HG03064 (cell line): ENCODE data around the gene RELL1.

Experiments used
- ATAC-seq: cut with Tn5 transposase; IDR thresholded peaks from one replicate; pipeline ENCODE4 v1.9.1; 2021; ENCODE audit warnings: low read depth; ENCODE audit not compliant: unreplicated experiment

RELL1 gene

DNA sequence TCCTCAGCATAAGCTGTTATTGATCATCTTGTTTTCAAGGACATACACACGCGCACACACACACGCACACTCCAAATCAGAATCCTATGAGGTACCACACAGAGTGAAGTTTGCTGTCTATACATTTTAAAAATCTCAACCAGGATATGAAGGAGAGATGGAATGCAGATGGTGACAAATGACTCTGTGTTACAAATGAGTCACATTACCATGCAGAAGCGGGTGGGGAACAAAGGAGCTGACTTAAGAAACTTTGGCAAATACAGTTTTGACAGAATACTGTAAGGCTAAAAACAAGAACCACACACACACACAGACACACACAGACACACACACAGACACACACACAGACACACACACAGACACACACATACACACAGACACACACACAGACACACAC lies 81.7 kb downstream of the RELL1 start:
- no peak for ATAC-seq

DNA sequence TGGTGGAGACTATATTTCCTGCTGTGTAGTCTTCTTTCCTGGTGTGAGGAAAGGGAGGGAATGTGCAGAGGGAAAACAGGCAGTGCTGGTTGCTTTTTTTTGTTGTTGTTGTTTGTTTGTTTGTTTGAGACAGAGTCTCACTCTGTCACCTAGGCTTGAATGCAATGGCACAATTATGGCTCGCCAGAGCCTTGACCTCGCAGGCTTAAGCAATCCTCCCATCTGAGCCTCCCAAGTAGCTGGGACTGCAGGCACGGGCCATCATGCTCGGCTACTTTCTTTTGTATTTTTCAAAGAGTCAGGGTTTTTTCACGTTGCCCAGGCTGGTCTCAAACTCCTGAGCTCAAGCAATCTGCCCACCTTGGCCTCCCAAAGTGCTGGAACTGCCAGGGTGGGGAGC lies 82.5 kb downstream of the RELL1 start:
- no peak for ATAC-seq

- ATAC-seq: no peak
Observed at GRCh38 chr4:37603070-37603468, 83.1 kb downstream of the RELL1 start.

DNA sequence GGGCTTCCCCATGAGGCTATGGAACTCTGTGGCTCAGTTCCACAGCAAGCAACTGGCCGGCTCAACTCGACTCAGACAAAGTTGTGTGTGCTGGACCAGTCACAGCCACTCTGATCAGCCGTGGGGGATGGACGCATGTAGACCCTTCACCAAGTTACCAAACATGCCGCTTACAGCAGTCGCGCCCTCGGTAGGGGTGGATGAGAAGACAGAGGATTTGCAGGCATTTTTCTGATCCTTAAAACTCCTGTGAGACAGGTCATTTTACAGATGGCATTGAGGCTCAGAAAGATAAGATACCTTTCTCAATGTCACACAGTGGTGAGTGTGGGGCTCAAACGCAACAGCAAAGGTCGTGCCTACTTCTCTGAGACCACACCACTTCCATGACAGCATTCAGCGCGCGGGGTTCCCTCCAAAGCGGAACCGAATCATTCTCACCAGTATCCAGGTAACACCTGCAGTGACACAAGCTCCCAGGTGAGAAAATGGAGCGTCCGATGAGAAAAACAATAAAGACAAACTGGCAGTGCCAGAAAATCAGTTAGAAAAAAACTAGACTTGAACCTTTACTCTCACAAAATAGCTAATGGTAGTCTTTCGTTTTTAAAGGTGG lies 83.6 kb downstream of the RELL1 start:
- no peak for ATAC-seq

- no peak for ATAC-seq
Observed at GRCh38 chr4:37601531-37601930, 84.6 kb downstream of the RELL1 start.

GRCh38 chr4:37599092-37599790 lies 86.9 kb downstream of the RELL1 start:
- no peak for ATAC-seq

DNA sequence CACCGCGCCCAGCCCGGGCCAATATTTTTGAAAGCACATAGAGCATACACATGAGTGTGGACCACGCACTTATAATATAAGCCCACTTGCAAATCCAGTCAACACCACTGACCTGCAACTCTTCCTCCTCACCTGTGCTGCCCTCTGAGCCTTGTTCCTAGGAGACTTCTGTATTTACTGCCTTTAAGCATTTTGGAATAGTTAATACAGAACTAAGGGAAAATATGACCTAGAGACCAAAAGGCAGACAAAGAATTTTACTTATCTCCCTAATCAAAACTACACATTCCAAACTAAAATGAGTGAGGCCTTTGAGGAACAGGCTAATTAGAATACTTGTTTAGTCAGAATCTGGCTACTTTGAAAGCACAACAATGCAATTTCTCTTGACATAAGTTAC lies 89.1 kb downstream of the RELL1 start:
- ATAC-seq: no peak

DNA sequence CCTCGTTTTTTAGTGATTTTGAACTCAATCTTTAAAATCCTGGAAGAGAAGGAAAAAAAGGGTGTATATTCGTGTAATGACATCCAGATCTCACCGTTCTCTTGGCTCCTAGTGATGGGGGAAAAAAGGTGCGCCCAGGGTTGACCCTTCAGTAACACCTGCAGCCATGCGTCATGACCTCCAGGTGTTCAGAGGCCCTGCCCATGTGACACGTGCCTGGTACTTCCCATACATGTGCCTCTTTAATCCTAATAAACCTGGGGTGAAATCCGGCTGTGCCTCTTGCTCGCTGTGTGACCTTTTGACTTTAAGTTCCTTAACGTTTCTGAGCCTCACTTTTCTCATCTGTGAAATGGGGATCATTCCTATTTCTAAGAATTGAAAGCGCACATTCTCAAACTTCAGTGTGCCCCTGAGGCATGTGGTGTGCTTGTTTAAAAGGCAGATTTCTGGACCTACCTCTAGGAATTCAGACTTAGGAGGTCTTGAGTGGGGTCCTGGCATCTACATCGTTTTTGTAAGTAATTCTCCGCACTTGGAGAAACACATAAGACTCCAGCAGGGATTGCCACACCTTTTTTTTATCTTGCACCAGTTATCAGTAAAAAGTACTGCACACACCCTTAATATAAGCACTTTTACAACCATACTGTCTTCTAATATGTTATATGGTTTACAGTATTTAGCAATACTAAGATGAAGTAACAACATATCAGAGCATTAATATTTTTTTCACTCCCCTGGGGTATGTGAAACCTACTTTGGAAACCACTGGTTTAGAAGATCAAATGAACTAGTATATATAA lies 90.1 kb downstream of the RELL1 start:
- ATAC-seq: no peak

DNA sequence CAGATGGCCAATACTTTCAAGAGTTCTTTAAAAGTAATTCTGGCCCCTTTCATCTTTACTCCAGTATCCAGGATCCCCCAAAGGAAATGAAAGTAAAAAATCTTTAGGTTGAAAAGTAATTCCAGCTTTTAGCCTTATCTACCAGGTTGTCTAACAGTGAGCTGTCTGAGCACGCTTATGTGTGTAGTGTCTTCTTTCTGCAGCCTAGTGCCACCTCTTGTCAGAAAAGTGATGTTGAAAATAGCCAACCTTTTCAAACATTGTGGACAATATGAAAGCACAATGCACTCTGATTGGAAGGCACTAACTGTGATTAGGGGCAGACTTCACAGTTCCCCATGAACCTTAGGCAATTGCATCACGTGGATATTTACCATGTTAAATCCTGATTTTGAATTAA lies 92.1 kb downstream of the RELL1 start:
- no peak for ATAC-seq

DNA sequence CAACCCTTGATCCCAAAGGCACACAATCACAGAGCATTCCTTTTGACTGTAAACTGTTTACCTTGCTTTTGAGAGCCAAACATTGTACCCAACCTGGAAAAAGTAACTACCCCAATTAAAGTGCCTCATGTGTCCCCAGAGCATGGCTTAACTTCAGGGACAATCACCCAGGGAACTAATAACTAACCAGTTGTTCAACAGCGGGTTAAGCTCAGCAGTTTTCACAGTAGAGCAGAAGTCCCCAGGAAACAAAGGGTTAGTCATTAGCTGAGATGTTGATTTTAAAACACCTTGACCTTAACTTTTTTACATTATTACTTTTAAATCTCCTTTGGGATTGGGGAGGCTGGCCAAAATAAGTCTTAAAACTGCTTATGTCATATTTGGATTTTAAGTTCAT lies 94.8 kb downstream of the RELL1 start:
- ATAC-seq: no peak

DNA sequence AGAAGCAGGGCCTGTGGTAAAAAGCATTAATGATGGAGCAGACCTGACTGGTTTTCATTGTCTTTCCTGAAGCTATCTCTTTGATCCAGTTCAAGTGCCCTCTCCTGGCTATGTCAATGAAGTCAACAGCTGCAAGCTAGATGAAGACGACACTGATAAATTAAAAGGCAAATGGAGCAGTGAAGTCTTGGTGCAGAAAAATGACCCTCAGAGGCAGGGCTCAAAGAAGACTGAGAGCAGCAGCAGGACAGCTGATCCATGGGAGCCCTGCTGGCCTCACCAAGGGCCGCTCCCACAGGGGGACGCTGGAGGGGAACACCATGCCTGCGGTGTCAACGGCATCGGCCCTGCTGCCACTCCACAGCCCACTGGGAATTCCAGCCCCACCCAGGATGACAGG lies 96.2 kb downstream of the RELL1 start:
- ATAC-seq: no peak

- no peak for ATAC-seq
Observed at GRCh38 chr4:37588150-37588549, 98.0 kb downstream of the RELL1 start.

DNA sequence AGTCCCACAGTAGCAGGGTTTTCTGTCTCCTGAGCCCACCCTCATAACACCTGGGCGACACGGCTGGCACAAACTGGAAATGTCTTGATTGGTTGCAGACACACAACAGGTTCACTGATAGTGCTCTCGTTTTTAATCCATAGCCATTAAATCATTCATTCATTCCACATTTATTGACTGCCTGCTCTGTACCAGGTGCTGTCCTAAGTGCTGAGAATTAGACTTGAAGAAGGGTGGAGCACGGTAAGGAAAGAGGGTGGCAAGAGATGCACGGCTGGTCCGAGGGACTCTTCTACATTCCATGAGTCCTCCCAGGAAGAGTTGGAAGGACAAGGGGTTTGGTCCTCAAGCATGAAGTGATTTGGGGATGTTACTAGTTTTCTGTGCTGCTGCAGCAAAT lies 100.0 kb downstream of the RELL1 start:
- ATAC-seq: no peak

DNA sequence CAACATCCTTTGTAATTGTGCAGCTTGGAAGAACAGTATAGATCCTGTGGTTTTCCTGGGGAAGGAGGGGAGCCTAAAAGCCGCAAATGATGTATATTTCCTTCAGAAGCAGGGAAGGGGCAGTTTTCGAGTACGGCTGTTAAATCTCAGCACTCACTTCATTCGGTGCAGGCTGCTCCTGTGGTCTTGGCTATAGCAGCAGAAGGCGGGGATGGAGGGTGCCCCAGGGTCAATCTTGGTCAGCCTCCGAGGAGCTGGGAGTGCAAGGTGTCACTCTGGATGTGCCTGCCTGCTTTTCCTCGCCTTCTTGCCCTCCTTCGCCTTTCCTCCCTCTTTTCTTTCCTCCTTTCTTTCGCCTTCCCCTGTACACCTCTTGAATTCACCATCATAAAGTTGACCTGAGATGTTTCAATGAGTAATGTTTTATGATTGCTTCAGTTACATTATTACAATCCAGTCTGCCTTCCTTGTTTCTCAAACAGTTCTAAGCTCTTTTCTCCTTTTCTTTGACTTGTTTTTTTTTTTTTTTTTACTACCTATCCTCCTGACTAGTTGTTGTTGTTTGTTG lies 101.6 kb downstream of the RELL1 start:
- ATAC-seq: no peak

DNA sequence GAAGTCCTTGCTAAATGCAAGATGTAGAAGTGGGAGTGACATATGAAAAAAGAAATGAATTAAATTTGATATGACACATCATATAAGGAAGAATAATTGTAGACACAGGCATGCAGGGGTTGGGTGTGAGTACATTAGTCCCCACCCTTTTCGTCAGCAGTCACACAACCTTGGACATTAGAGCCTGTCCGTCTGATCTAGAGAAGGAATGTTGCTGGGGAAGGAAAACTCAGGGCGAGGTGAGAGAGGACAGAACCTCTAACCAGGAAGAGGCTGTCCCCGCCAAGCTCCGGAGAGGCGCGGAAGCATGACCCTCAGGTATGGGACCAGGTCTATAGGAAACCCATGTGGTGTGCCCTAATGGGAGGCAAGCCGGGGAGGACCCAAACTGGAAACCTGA lies 102.1 kb downstream of the RELL1 start:
- no peak for ATAC-seq

DNA sequence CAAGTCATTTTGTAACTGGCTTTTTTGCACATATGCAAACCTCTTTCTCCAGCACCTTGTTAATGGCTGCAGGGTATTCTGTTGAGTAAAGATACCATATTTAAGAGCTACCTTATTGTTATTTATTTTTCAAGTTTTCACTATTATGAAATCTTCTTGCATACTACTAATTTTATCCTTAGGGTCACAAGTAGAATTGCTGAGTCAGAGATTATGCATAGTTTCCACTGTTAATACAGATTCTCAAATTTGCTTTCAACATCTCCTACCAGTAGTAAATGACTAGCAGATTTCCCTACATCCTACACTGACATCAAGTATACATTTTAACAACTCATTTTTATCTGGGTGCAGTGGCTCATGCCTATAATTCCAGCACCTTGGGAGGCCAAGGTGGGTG lies 112.6 kb downstream of the RELL1 start:
- no peak for ATAC-seq

GRCh38 chr4:37568489-37568888 lies 117.7 kb downstream of the RELL1 start:
- ATAC-seq: no peak

- ATAC-seq: no peak
Observed at GRCh38 chr4:37567836-37568235, 118.3 kb downstream of the RELL1 start.

- ATAC-seq: no peak
Observed at GRCh38 chr4:37562592-37562991, 123.6 kb downstream of the RELL1 start.

DNA sequence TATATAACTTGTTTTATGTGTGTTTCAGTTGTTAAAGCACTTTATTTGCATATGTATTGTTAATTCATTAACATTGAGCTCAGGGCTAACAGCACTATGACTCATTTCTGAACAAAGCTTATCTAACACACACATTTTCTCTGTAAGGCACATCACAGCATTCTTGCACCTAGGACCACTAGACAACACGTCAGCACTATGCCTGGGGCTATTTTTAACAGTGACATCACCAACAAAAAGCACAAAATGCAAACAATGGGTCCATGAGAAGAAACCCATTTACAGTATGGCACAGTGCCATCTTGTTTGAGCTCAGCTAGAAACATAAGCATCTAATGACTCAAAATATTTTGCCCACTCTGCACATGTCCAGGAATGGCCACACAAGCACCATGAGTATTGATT lies 124.4 kb downstream of the RELL1 start:
- ATAC-seq: peak; percentile 90

- ATAC-seq: no peak
Observed at GRCh38 chr4:37561196-37561802, 124.9 kb downstream of the RELL1 start.
